Right lobe of liver (tissue), 6 donors: ENCODE data around the gene MAN2B2. TPM values are rescaled to one million over a fixed set of nuclear protein-coding genes. Genes with fewer than 3 reads are reported as not detected.
A peak's percentile ranks its signal among the peaks of the same experiment; 100 is the strongest.

Source experiments
- ATAC-seq, 4 donors: fragments of 200-7000 bp; cut with Tn5 transposase; one replicate each; pipeline ENCODE4 v1.9.1; 2020; ENCODE audit warnings: mild to moderate bottlenecking in 4 of 4, moderate library complexity in 4 of 4
- DNase-seq, 3 donors: peaks; one replicate each; pipeline ENCODE4 v3.0.0-alpha.2; 2020
- H3K27ac ChIP-seq, 3 donors: fragments of 200-600 bp; one replicate each; pipeline ENCODE4 v1.8.0; 2022
- H3K27me3 ChIP-seq, 2 donors: fragments of 200-600 bp; one replicate each; pipeline ENCODE4 v1.8.0; 2022
- H3K36me3 ChIP-seq, 4 donors: fragments of 200-600 bp; sonication (generic) in 1 of 4; one replicate each; pipeline versions ENCODE4 v1.5.1 to v1.8.0; 2017 to 2022; ENCODE audit warnings: control low read depth in 1 of 4
- H3K4me1 ChIP-seq, 4 donors: fragments of 200-600 bp; sonication (generic) in 1 of 4; one replicate each; pipeline versions ENCODE4 v1.5.1 to v1.8.0; 2017 to 2022; ENCODE audit warnings: control low read depth in 1 of 4
- H3K4me3 ChIP-seq, 3 donors: fragments of 200-600 bp; one replicate each; pipeline ENCODE4 v1.8.0; 2022
- H3K9me3 ChIP-seq, 4 donors: fragments of 200-600 bp; sonication (generic) in 1 of 4; one replicate each; pipeline versions ENCODE4 v1.5.1 to v1.8.0; 2017 to 2022; ENCODE audit warnings: control low read depth in 1 of 4
- POLR2A ChIP-seq: fragments of 450-650 bp; IDR thresholded peaks from one replicate; pipeline ENCODE4 v1.6.1; 2017; ENCODE audit warnings: antibody characterized with exemption, mild to moderate bottlenecking
- WGBS: methylation state at CpG from one replicate; pipeline ENCODE4 v1.1.6; 2018; ENCODE audit warnings: low coverage, low lambda C conversion rate; ENCODE audit not compliant: insufficient coverage; ENCODE audit errors: missing lambda C conversion rate; 5-methylcytosine and 5-hydroxymethylcytosine counted together
- intact Hi-C, 2 donors: fragments of 100-400 bp; cut with DNase I; formaldehyde crosslinking; loops; one replicate each; pipeline versions ENCODE4 v1.11.2 to v1.14.1; 2022
- total RNA-seq, 6 experiments: library from RNA; depleted of rRNA in 2 of 6; stranded (reverse); fragments of >200 nt in 2 of 6; fragmentation: NEBNext Ultra II Directional in 3 of 6; extraction: Animal tissue kit (Norgen Biotek cat#: 25700) in 3 of 6; gene quantifications; one replicate each; pipeline versions ENCODE4 v1.1.0 to v1.2.4, GENCODE V29; 2016 to 2023
- TF ChIP-seq, protein P1 (sequence below), 4 donors: fragments of 200-600 bp in 3 of 4; fragments of 450-650 bp in 1 of 4; IDR thresholded peaks; one replicate each; pipeline versions ENCODE4 v1.5.1 to v1.8.0; 2016 to 2022; ENCODE audit warnings: antibody characterized with exemption in 4 of 4, mild to moderate bottlenecking in 2 of 4
- donor health status: DM: no; HTN: yes; CAD: no.
- donor health status: DM: no; HTN: no; CAD: no.
- donor health status: DM: no; HTN: no; CAD: no.
- donor health status: DM: no; HTN: yes; CAD: no.
- donor health status: DM: no; HTN: yes; CAD: no.

The MAN2B2 gene
- total RNA-seq, 6 experiments from 2014 or later: 22.3 to 34.1 (median 27.5) TPM

DNA sequence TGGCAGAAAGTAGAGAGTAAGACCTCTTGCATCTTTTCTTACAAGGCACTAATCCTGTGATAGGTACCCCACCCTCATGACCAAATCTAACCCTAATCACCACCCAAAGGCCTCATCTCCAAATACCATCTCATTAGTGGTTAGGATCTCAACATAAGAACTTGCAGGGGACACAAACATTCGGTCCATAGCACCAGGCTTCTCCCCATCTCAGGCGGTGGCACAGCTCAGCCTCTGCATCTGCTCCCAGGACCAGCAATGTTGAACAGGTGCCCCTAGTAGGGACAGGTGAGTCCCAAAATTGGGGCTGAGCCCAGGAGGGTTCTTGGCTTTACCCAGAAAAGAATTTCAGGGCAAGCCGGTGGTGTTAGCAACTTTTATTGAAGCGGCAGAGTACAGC, 57.1 kb downstream of the MAN2B2 start:
- intact Hi-C loops: no loop called here
- H3K27ac ChIP-seq: no peak overlapping the region
- H3K27me3 ChIP-seq: no peaks in the 10 kb centered on the region
- no CpG with 5 or more reads among the region's 4 CpGs for WGBS
- no peak overlapping the region for H3K4me3 ChIP-seq
- DNase-seq (no peak), ATAC-seq (no peak)
- TF ChIP-seq, protein P1, sequence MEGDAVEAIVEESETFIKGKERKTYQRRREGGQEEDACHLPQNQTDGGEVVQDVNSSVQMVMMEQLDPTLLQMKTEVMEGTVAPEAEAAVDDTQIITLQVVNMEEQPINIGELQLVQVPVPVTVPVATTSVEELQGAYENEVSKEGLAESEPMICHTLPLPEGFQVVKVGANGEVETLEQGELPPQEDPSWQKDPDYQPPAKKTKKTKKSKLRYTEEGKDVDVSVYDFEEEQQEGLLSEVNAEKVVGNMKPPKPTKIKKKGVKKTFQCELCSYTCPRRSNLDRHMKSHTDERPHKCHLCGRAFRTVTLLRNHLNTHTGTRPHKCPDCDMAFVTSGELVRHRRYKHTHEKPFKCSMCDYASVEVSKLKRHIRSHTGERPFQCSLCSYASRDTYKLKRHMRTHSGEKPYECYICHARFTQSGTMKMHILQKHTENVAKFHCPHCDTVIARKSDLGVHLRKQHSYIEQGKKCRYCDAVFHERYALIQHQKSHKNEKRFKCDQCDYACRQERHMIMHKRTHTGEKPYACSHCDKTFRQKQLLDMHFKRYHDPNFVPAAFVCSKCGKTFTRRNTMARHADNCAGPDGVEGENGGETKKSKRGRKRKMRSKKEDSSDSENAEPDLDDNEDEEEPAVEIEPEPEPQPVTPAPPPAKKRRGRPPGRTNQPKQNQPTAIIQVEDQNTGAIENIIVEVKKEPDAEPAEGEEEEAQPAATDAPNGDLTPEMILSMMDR (IDR thresholded peaks at IDR 0.05): no peak
- TF ChIP-seq POLR2A: no peak
- no peaks in the 10 kb centered on the region for H3K4me1 ChIP-seq
- no peaks in the 10 kb centered on the region for H3K9me3 ChIP-seq
- no peaks in the 10 kb centered on the region for H3K36me3 ChIP-seq

DNA sequence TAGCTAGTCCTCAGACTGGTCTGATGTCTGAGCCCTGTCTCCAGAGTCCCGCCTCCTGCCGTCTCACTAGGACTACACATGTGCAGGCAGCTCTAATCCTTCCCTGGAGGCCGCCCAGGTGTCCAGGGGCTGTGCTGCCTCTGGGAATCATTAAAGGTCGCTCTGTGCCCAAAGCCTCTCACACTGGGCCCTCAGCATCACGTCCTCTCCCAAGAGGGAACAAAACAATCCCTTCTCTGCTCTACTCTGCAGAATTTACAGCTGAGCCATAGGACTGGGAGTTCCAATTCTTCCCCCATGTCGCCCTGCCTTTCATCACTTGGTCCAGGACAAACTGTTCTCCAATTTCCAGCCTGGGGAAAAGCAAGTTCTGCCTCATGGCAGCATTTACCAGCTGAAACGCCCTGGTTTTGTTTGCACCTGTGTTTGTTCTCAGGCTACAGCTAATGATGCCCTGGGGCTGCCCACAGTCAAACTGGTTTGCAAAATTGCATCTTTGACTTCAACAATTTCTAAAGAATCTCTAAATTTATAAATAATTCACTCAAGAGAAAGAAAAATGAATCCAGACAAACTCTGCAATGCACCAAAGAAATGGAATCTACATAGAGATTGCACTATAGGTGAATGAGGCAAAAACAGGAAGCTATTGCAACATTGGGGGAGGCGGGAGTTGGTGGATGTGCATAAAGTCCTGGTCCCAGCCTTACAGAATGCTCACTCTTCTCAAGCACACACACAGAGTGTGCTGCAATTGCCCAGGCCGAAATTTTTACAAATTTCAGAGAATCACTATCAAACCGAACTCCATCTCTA, 58.3 kb downstream of the MAN2B2 start:
- Histone ChIP-seq H3K4me1 (no peaks in the 10 kb centered on the region), H3K9me3 (no peaks in the 10 kb centered on the region), H3K36me3 (no peaks in the 10 kb centered on the region), H3K27me3 (no peaks in the 10 kb centered on the region), H3K4me3 (no peak overlapping the region), H3K27ac (no peak overlapping the region)
- DNase-seq: no peak
- peak in 3 of 4 donors; percentile 38 to 58 (median 52) for ATAC-seq
- intact Hi-C loops: no loop called here
- TF ChIP-seq, protein P1 (IDR thresholded peaks at IDR 0.05): no peak
- TF ChIP-seq POLR2A: no peak
- WGBS: 71% methylated on average over 5 of the region's 10 CpGs

DNA sequence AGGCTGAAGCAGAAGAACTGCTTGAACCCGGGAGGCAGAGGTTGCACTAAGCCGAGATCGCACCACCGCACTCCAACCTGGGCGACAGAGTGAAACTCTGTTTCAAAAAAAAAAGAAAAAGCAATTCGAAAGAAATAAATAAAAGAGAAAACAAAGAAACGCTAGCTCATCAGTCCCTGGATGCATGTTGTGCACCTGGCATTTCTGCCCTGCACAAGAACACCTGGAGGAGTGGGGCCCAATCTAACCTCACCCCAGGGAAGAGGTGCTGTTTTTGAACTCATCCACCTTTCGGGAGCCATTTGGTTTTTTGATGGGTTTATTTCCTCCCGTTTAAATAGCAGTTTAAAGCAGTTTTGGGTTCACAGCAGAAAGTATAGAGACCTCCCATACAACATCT, 59.8 kb downstream of the MAN2B2 start:
- DNase-seq: no peak
- TF ChIP-seq, protein P1 (IDR thresholded peaks at IDR 0.05): no peak
- TF ChIP-seq POLR2A: no peak

DNA sequence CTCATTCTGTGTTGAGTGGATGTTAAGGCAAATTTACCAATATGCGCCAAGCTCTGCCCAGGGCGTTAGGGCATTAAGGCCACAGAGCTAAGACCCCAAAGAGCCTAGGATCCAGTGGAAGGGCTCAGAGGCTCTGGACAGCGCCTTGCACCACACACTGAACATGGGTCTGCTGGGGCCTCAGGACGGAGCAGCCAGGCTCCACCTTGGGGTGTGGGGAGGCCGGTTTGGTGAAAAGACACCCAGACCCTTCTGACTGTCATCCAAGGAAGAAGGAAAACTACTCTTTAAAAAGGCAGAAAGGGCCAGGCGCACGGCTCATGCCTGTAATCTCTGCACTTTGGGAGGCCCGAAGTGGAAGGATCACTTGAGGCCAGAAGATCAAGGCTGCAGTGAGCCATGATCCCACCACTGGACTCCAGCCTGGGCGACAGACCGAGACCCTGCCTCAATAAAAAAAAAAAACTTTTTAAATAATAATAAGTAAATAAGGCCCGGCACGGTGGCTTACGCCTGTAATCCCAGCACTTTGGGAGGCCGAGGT, 64.2 kb downstream of the MAN2B2 start:
- Histone ChIP-seq H3K4me1 (peaks cover 0 to 14% (median 7%) of the 10 kb centered on the region in 4 donors), H3K27ac (no peak overlapping the region), H3K4me3 (no peak overlapping the region), H3K9me3 (no peaks in the 10 kb centered on the region), H3K27me3 (no peaks in the 10 kb centered on the region), H3K36me3 (peaks cover 0 to 14% (median 4%) of the 10 kb centered on the region in 4 donors)
- DNase-seq (no peak), ATAC-seq (no peak)
- TF ChIP-seq, protein P1 (IDR thresholded peaks at IDR 0.05): no peak
- no peak for TF ChIP-seq POLR2A
- intact Hi-C loops: no loop called here
- WGBS: 88% methylated on average over 11 of the region's 14 CpGs

More for the DNA sequence above, 59.8 kb downstream of the MAN2B2 start:
- Histone ChIP-seq H3K27ac (no peak overlapping the region), H3K4me3 (no peak overlapping the region), H3K27me3 (no peaks in the 10 kb centered on the region), H3K36me3 (no peaks in the 10 kb centered on the region), H3K4me1 (no peaks in the 10 kb centered on the region), H3K9me3 (no peaks in the 10 kb centered on the region)
- ATAC-seq: no peak
- intact Hi-C loops: no loop called here
- WGBS: 92% methylated on average over 9 of the region's 9 CpGs
